Measurements from ENCODE around the gene TSPO.

TSPO gene

DNA sequence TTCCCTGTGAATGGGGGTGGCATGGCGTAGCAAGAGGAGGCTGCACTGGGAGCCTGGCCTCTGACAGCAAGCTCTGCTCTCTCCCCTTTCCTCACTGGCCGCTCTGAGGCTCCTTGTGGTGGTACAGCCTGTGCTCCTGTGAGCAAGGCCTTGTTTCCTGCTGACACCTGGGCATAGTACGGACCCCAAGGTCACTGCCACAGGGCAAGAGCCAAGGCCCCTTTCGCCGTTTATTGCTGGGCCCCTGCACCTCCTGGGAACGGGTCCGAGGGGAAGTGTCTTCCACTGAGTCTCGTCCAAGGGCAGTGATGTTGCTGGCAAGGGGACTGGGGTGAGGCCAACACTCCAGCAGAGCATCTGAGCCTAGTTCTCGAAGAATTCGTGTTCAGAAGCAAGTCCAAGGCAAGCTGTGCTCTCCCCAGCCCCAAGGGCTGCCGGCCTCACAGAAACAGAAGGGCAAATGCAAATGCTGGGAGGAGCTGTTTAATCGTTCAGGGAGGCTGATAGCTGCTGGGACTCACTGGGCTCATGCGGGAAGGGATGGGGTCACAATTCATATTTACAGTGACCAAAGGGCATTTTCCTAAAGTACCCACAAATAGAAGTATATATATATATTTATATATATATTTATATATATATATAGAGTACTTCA is 51.5 kb downstream of the TSPO start:
- no peak overlapping the region for H3K4me3 ChIP-seq (replicated peaks; ENCODE audit: low read depth, low read length)
- TF ChIP-seq, protein P1, sequence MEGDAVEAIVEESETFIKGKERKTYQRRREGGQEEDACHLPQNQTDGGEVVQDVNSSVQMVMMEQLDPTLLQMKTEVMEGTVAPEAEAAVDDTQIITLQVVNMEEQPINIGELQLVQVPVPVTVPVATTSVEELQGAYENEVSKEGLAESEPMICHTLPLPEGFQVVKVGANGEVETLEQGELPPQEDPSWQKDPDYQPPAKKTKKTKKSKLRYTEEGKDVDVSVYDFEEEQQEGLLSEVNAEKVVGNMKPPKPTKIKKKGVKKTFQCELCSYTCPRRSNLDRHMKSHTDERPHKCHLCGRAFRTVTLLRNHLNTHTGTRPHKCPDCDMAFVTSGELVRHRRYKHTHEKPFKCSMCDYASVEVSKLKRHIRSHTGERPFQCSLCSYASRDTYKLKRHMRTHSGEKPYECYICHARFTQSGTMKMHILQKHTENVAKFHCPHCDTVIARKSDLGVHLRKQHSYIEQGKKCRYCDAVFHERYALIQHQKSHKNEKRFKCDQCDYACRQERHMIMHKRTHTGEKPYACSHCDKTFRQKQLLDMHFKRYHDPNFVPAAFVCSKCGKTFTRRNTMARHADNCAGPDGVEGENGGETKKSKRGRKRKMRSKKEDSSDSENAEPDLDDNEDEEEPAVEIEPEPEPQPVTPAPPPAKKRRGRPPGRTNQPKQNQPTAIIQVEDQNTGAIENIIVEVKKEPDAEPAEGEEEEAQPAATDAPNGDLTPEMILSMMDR (IDR thresholded peaks at IDR 0.05; ENCODE audit: low read length, missing control alignments): no peak
- DNase-seq (ENCODE audit: low read depth): no peak

DNA sequence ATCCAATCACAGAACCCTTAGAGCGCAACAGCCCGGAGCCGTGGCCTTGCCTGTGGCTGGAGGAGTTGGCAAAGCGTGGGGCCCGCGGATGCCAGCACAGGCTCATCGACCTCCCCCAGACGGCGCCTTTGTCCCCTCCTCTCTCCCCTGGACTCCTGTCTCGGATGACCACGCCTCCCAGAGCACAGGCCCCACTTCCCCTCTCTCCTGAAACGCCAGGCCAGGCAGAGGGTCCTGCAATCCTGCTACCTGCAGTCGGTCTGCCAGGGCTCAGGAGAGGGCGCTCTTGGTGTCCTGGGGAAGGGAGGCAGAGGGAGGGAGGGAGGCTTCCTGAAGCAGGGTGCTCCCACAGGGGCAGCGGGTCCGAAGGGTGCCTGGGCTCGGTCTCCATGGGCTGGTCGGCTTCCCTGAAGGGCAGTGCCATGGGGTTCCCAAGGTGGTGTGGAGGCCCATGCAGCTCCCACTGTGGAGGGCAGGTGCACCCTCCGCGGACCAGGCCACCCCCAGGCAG is 52.2 kb downstream of the TSPO start:
- DNase-seq (ENCODE audit: low read depth): peak; percentile 10

DNA sequence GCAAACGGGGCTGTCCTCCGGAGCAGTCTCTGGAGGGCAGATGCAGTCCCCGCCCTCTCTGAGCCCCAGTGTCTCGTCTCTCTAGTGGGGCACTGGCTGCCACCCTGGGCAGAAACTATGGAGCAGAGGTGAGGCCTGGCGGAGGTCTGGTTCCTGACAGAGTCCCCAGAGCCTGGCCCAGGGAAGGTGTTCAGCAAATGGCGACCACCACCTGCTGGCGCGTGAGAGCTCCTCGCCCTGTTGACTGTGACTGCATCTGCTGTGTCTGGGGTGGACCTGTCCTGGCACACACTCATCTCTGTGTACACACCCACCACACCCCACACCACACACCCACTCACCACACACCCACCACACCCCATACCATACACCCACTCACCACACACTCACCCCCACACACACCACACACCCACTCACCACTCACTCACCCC is 53.9 kb downstream of the TSPO start:
- no peak for DNase-seq (ENCODE audit: low read depth)
- TF ChIP-seq, protein P1 (IDR thresholded peaks at IDR 0.05; ENCODE audit: low read length, missing control alignments): no peak

More for the DNA sequence above, 52.2 kb downstream of the TSPO start:
- no peak overlapping the region for H3K4me3 ChIP-seq (replicated peaks; ENCODE audit: low read depth, low read length)
- TF ChIP-seq, protein P1 (IDR thresholded peaks at IDR 0.05; ENCODE audit: low read length, missing control alignments): no peak

DNA sequence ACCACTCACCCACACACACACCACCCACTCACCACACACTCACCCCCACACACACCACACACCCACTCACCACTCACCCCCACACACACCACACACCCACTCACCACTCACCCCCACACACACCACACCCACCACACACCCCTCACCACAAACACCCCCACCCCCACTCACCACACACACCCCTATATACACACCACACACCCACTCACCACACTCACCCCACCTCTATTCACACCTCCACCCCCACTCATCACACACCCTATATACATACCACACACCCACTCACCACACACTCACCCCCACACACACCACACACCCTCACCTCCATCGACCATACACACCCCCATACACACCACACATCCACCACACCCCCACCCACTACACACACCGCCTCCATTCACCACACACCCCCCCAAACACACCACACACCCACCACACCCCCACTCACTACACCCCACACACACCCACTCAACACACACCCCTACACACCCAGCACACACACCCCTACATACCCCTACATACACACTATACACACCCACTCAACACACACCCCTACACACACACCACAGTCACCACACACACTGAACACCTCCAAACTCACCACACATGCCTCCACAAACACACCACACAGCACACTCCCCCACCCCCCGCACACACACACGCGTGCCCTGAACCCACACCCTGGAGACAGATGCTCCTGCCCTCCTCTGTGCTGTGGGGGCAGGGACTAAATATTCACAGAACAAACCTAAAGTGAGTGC is 54.6 kb downstream of the TSPO start:
- DNase-seq (ENCODE audit: low read depth): no peak
- no peak overlapping the region for H3K4me3 ChIP-seq (replicated peaks; ENCODE audit: low read depth, low read length)
- TF ChIP-seq, protein P1 (IDR thresholded peaks at IDR 0.05; ENCODE audit: low read length, missing control alignments): no peak

More for the DNA sequence above, 53.9 kb downstream of the TSPO start:
- H3K4me3 ChIP-seq (replicated peaks; ENCODE audit: low read depth, low read length): no peak overlapping the region

DNA sequence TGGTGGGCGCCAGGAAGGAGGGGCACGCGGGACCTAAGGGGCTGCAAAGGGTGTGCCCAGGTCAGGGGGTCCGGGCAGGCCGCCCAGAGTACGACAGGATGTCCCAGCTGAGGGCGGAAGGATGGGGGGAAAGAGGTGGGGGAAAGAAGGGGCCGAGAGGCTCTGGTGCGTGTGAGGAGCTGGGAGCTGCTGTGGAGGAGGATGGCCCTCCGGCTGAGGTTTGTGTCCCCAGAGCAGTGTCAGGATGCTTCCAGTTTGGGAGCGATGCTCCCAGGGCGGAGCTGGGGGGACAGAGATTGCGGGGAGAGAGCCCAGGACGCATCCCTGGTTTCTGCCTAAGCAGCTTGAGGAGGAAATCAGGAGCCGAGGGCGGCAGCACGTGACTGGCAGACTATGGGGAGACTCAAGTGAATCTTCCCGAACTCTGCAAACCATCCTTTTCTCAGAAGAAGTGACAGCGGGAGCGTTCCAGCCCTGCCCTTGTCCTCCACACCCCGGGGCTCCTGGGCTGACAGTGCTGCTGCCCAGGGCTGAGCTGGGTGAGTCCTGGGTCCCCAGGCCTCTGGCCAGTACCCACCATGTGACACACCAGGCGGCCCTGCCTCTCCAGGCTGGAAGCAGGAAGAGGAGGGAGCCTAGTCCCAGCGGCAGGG is 55.3 kb downstream of the TSPO start:
- DNase-seq (ENCODE audit: low read depth): no peak
- H3K4me3 ChIP-seq (replicated peaks; ENCODE audit: low read depth, low read length): no peak overlapping the region

DNA sequence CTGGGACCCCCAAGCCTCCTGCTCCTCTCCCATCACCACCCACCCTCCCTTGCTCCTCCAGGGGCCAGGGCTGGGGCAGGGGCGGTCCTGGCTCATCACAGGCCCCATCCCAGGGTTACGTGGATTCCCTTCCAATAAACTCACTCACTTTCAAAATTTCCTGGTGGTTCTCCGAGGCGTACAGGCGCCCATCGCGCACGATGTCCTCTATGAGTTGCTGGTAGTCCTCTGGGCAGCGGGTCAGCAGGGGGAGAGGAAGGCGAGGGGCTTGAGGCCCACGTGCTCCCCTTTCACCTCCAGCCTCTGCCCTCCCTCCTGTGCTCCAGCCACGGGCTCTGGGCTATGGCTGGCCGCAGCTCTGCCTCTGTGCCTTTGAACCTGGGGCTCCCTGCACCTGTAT is 56.0 kb downstream of the TSPO start:
- no peak for DNase-seq (ENCODE audit: low read depth)
- no peak overlapping the region for H3K4me3 ChIP-seq (replicated peaks; ENCODE audit: low read depth, low read length)
- TF ChIP-seq, protein P1 (IDR thresholded peaks at IDR 0.05; ENCODE audit: low read length, missing control alignments): no peak

More for the DNA sequence above, 55.3 kb downstream of the TSPO start:
- TF ChIP-seq, protein P1 (IDR thresholded peaks at IDR 0.05; ENCODE audit: low read length, missing control alignments): no peak

Data from fibroblast of pulmonary artery (primary cell).